Uterus (tissue), 2 donors: Measurements from ENCODE around the gene BAD.

Source experiments
- CTCF ChIP-seq, 4 experiments: fragments of 200-600 bp in 2 of 4; fragments of 450-650 bp in 2 of 4; sonication (generic) in 2 of 4; IDR thresholded peaks; one replicate each; pipeline ENCODE4 v1.5.1; 2016 to 2019; ENCODE audit warnings: antibody characterized with exemption in 4 of 4, mild to moderate bottlenecking in 2 of 4, moderate library complexity in 1 of 4
- POLR2A ChIP-seq, 2 donors: fragments of 450-650 bp; IDR thresholded peaks; one replicate each; pipeline ENCODE4 v1.6.1; 2016; ENCODE audit warnings: antibody characterized with exemption in 2 of 2, mild to moderate bottlenecking in 1 of 2, moderate library complexity in 1 of 2

DNA sequence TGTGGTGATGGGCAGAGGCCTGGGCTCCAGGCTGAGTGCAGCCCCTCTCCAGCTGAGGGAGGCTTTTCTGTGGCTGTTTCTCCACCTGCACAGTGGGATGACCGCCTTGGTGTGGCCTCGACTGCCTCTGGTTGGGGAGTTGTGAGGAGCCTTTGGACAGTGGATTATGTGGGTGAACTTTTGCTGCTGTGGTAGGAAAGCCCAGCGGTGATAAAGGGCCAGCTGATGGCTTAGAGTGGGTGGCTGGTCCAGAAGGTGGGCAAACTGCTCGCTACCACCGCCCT, 19.5 kb upstream of the BAD start:
- TF ChIP-seq CTCF (IDR thresholded peaks at IDR 0.05) (no peak), POLR2A (IDR thresholded peaks at IDR 0.05) (no peak)
